ENCODE results near the gene PKNOX2.

Gene PKNOX2

GRCh38 chr11:125359130-125359529 is 194.6 kb downstream of the PKNOX2 start:
- DNase-seq (ENCODE audit: low spot score), result no peak

GRCh38 chr11:125360066-125360465 is 195.5 kb downstream of the PKNOX2 start:
- no peak for DNase-seq (ENCODE audit: low spot score)

GRCh38 chr11:125364121-125364826 is 199.7 kb downstream of the PKNOX2 start:
- DNase-seq (ENCODE audit: low spot score), result no peak

- DNase-seq (ENCODE audit: low spot score), result no peak
These were observed 200.8 kb downstream of the PKNOX2 start for GRCh38 chr11:125365196-125365931.

GRCh38 chr11:125367710-125368109 is 203.2 kb downstream of the PKNOX2 start:
- DNase-seq (ENCODE audit: low spot score), result no peak

GRCh38 chr11:125368757-125369156 is 204.2 kb downstream of the PKNOX2 start:
- DNase-seq (ENCODE audit: low spot score), result no peak

- DNase-seq (ENCODE audit: low spot score), result no peak
These were observed 205.3 kb downstream of the PKNOX2 start for GRCh38 chr11:125369808-125370207.

- DNase-seq (ENCODE audit: low spot score), result no peak
These were observed 206.2 kb downstream of the PKNOX2 start for GRCh38 chr11:125370561-125371389.

GRCh38 chr11:125371431-125371935 is 206.9 kb downstream of the PKNOX2 start:
- no peak for DNase-seq (ENCODE audit: low spot score)

- DNase-seq (ENCODE audit: low spot score), result no peak
These were observed 207.5 kb downstream of the PKNOX2 start for GRCh38 chr11:125372088-125372487.

- no peak for DNase-seq (ENCODE audit: low spot score)
These were observed 208.4 kb downstream of the PKNOX2 start for GRCh38 chr11:125372911-125373310.

- no peak for DNase-seq (ENCODE audit: low spot score)
These were observed 209.2 kb downstream of the PKNOX2 start for GRCh38 chr11:125373426-125374391.

GRCh38 chr11:125374398-125374797 is 209.8 kb downstream of the PKNOX2 start:
- DNase-seq (ENCODE audit: low spot score), result no peak

- no peak for DNase-seq (ENCODE audit: low spot score)
These were observed 210.6 kb downstream of the PKNOX2 start for GRCh38 chr11:125375146-125375545.

GRCh38 chr11:125376117-125376516 is 211.6 kb downstream of the PKNOX2 start:
- no peak for DNase-seq (ENCODE audit: low spot score)

- DNase-seq (ENCODE audit: low spot score), result no peak
These were observed 212.3 kb downstream of the PKNOX2 start for GRCh38 chr11:125376856-125377255.

- DNase-seq (ENCODE audit: low spot score), result no peak
These were observed 213.5 kb downstream of the PKNOX2 start for GRCh38 chr11:125378083-125378482.

- no peak for DNase-seq (ENCODE audit: low spot score)
These were observed 214.0 kb downstream of the PKNOX2 start for GRCh38 chr11:125378571-125378970.

GRCh38 chr11:125379565-125379964 is 215.0 kb downstream of the PKNOX2 start:
- DNase-seq (ENCODE audit: low spot score), result no peak

GRCh38 chr11:125379981-125380380 is 215.4 kb downstream of the PKNOX2 start:
- no peak for DNase-seq (ENCODE audit: low spot score)

- no peak for DNase-seq (ENCODE audit: low spot score)
These were observed 216.3 kb downstream of the PKNOX2 start for GRCh38 chr11:125380756-125381445.

Data from hematopoietic multipotent progenitor cell treated with erythropoietin and hydrocortisone succinate and interleukin-3 and kit ligand, for 15 days (in vitro differentiated cells).